GM21717 (cell line): ENCODE data around the gene KISS1R.

ENCODE experiments used
- ATAC-seq: cut with Tn5 transposase; IDR thresholded peaks from one replicate; pipeline ENCODE4 v1.9.1; 2021; ENCODE audit warnings: mild to moderate bottlenecking, moderate library complexity; ENCODE audit not compliant: unreplicated experiment

Gene KISS1R

GRCh38 chr19:919199-920050, 2.3 kb downstream of the KISS1R start:
- no peak for ATAC-seq

GRCh38 chr19:920051-920864, 3.1 kb downstream of the KISS1R start:
- ATAC-seq, result no peak

DNA sequence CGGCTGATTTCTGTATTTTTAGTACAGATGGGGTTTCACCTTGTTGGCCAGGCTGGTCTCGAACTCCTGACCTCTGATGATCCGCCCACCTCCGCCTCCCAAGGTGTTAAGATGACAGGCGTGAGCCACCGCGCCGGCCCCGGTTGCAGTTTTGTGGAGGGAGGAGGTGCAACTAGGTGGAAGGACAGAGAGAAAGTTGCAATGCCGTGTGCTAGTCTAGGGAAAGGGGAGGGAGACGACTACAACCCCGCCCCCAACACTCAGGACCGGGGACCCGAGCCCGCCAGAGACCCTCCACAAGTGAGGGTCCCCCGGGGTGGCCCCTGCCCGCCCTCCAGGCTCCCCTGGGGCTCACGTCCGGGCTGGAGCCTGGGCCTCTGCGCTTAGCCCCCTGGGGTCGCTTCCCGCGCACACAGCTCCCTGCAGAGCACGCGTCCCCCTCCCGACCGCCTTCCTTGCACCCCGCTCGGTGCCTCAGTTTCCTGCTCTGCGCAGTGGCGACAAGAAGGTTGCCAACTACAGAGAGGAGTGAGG, 7.5 kb downstream of the KISS1R start:
- no peak for ATAC-seq

GRCh38 chr19:925087-925525, 8.0 kb downstream of the KISS1R start:
- ATAC-seq, result peak; percentile 29

- ATAC-seq, result peak; percentile 35
Observed at GRCh38 chr19:925526-926322, 8.6 kb downstream of the KISS1R start, which contains the start of gene ARID3A. TSS of gene ARID3A (plus strand) at chr19:926035. CDS start at chr19:929529, 3,494 bp downstream.

DNA sequence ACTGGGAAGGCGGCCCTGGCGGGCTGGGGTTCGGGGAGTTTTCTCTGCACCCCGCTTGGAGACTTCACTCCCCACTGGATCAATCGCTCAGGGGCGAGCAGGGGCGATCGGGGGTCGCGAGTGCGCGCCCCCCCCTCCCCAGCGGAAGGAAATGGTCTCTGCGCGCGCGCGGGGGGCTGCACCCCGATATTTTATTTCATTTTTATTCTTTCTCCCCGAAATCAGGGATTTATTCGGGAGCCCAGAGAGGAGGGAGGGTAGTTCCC, 9.1 kb downstream of the KISS1R start:
- ATAC-seq, result no peak

- no peak for ATAC-seq
Observed at GRCh38 chr19:926589-927350, 9.6 kb downstream of the KISS1R start.

DNA sequence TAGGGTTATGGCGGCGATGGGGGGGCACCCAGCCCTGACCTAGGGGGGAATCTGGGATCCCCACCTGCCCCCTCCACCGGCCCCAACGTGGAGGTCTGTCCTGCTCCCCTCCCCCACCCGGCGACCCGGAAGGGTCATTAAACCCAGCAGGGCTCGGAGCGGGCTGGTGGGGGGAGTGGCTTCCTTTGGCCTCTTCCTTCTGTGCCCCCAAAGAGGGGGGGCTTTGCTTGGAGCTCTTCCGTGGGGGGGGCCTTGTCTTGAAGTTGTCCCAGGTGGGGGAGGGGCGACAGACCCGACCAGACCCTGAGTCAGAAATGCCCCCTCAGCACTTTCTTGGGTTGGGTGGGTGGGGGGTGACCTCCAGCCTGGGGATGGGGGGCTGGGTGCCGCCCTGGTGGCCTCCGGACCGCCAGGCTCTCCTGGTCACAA, 10.2 kb downstream of the KISS1R start:
- ATAC-seq, result no peak

GRCh38 chr19:927780-928401, 10.8 kb downstream of the KISS1R start:
- ATAC-seq, result no peak

DNA sequence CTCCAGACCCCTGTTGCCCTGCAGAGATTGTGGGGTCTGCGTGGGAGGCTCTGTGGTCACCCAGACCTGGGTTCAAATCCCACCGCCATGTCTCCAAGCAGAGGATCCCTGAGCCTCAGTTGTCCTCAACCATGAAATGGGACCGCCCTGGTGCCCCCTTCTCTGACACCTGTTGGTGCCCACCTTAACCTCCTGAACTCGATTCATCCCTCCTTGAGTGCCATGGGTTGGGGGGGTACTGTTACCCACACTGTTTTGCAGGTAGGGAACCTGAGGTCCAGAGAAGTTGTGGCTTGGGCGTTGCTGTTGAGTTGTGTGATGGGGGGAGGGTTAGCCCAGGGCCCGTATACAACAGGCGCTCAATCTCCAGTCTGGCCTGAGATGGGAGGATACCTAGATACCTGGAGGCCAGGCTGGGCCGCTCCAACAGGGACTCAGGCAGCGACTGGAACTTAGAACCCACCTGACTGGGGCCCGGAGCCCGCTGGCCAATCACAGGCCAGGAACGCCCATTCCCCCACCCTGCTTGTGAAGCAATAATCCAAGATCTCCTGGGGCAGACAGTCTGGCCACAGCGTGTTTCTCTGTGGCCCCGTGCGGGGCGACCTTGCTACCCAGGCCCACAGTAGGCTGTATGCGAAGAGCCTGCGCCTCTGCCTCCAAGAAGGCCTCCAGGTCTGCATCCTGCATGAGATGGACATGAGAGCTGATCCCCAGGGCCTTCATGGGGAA, 11.5 kb downstream of the KISS1R start:
- no peak for ATAC-seq

- no peak for ATAC-seq
Observed at GRCh38 chr19:929203-929890, 12.2 kb downstream of the KISS1R start.

GRCh38 chr19:929891-930258, 12.7 kb downstream of the KISS1R start:
- ATAC-seq, result no peak

DNA sequence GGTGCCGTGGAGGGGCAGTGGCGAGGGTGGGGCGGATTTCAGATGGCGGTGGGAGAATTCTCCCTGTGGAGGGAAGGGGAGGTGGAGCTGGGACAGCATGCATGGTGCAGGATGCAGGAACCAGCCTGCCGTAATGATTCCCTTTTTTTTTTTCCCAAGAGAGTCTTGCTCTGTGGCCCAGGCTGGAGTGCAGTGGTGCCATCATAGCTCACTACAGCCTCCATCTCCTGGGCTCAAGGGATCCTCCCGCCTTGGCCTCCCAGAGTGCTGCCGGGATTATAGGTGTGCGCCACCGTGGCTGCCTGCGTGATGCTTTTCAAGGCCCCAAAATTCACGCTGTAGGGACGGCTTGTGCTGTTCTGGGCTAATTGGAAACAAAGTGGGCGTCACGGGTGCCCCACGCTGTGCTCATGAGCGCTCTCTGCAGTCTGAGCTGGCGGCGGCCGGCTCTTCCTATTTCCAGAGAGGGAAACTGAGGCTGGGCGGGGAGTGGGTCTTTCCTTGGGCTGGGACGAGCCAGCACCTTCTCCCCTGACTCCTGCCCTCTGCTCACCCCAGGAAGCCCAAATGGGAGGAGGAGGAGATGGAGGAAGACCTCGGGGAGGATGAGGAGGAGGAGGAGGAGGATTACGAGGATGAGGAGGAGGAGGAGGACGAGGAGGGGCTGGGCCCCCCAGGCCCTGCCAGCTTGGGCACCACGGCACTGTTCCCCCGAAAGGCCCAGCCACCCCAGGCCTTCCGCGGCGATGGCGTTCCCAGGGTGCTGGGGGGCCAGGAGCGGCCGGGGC, 14.9 kb downstream of the KISS1R start:
- ATAC-seq, result no peak

GRCh38 chr19:932648-933552, 15.8 kb downstream of the KISS1R start:
- ATAC-seq, result no peak

GRCh38 chr19:933553-933882, 16.4 kb downstream of the KISS1R start:
- no peak for ATAC-seq

DNA sequence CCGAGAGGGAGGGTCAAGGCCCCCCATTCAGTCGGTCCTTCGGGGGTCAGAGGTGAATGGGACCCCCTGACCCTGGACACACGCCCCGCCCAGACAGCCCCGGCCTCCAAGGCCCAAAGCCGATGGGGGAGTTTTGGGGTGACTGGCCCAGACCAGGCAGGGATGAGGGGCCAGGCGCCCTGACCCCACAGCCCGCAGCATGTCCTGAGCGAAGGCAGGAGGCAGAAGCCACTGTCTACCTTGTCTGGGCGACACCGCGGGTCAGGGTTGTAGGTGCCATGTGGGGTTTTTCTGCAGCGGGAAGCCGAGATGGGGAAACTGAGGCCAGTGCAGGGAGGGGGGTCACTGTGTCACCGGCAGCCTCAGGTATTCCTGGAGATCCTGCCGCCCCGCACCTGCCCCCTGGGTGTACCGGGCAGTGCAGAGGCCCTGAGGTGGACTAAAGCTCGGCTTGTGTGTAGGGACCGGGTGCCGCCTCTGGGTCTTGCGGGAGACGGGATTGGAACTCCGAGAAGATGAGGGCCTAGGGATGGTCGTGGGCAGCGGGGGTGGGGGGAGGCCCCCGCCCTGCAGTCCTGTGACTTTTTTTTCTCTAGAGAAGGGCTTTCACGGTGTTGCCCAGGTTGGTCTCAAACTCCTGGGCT, 17.2 kb downstream of the KISS1R start:
- no peak for ATAC-seq
